GM10248 (cell line): ENCODE data around the gene MLLT10.

Source experiments
- CTCF ChIA-PET: fragments of 300-600 bp; sonication (Branson Sonifier 250); formaldehyde crosslinking; extraction: SDS; loops from one replicate; lab custom pipeline; 2021; ENCODE audit warnings: antibody characterized with exemption; lab: Yijun Ruan, JAX
- POLR2A ChIA-PET: fragments of 350-650 bp; sonication (Branson Sonifier 250); formaldehyde crosslinking; extraction: SDS; loops from one replicate; lab custom pipeline; 2020; ENCODE audit warnings: antibody characterized with exemption; lab: Yijun Ruan, JAX
- DNase-seq: peaks from one replicate; pipeline ENCODE4 v3.0.0; 2012; ENCODE audit errors: extremely low spot score
- CTCF ChIP-seq: IDR thresholded peaks from 2 replicates; pipeline ENCODE4 v1.5.1; 2012; ENCODE audit warnings: mild to moderate bottlenecking, low read depth; ENCODE audit errors: extremely low read depth, missing control alignments, control extremely low read depth

MLLT10 gene

GRCh38 chr10:21740989-21741388 lies 207.0 kb downstream of the MLLT10 start:
- ChIA-PET CTCF (interaction anchor here (1.5 to 1.9 kb wide), 2 partner anchors 8 to 18 kb away, joined by 3 to 5 read pairs; no protein-coding TSS in a partner anchor), POLR2A (no interaction called here)
- no peak for DNase-seq
- TF ChIP-seq CTCF: no peak

GRCh38 chr10:21742740-21743412 lies 208.8 kb downstream of the MLLT10 start:
- no peak for DNase-seq
- ChIA-PET POLR2A (interaction anchor here (0.7 kb wide), 1 partner anchor 574 kb away, joined by 3 read pairs; no protein-coding TSS in a partner anchor), CTCF (interaction anchor here (1.5 to 1.9 kb wide), 3 partner anchors 9 to 22 kb away, joined by 4 to 5 read pairs (median 5); no protein-coding TSS in a partner anchor)
- no peak for TF ChIP-seq CTCF

- POLR2A ChIA-PET: no interaction called here
- CTCF ChIA-PET: interaction anchor here (1.6 kb wide), 1 partner anchor 10 kb away, joined by 5 read pairs; no protein-coding TSS in a partner anchor
- DNase-seq: no peak
- TF ChIP-seq CTCF: no peak
These were observed 210.2 kb downstream of the MLLT10 start for GRCh38 chr10:21744223-21744622.

GRCh38 chr10:21746118-21746517 lies 212.1 kb downstream of the MLLT10 start:
- no peak for DNase-seq
- ChIA-PET POLR2A (no interaction called here), CTCF (interaction anchor here (1.4 to 2.7 kb wide), 2 partner anchors 13 to 17 kb away, joined by 3 to 14 read pairs; no protein-coding TSS in a partner anchor)
- no peak for TF ChIP-seq CTCF

- POLR2A ChIA-PET: no interaction called here
- CTCF ChIA-PET: interaction anchor here (1.4 to 2.7 kb wide), 4 partner anchors 11 to 19 kb away, joined by 3 to 14 read pairs (median 6); no protein-coding TSS in a partner anchor
- TF ChIP-seq CTCF: no peak
- DNase-seq: no peak
These were observed 213.8 kb downstream of the MLLT10 start for GRCh38 chr10:21747809-21748208.

- no peak for DNase-seq
- TF ChIP-seq CTCF: no peak
- CTCF ChIA-PET: no interaction called here
- POLR2A ChIA-PET: no interaction called here
These were observed 215.8 kb downstream of the MLLT10 start for GRCh38 chr10:21749788-21750187.
